H1 (cell line): ENCODE data around the gene TMEM41A. TPM values are rescaled to one million over a fixed set of nuclear protein-coding genes. Genes with fewer than 3 reads are reported as not detected.
A peak's percentile ranks its signal among the peaks of the same experiment; 100 is the strongest.

ENCODE experiments used
- CTCF ChIA-PET: fragments of 300-600 bp; sonication (Branson Sonifier 250); formaldehyde crosslinking; loops from one replicate; lab custom pipeline; 2021; ENCODE audit not compliant: partially characterized antibody; lab: Charles Lee
- POLR2A ChIA-PET: fragments of 300-600 bp; sonication (Branson Sonifier 250); formaldehyde crosslinking; loops from one replicate; lab custom pipeline; 2021; ENCODE audit warnings: inconsistent platforms; ENCODE audit not compliant: partially characterized antibody; lab: Charles Lee
- DNase-seq, 2 experiments: peaks; one replicate each; pipeline versions ENCODE4 v3.0.0 to v3.0.0-alpha.2; 2010 to 2022; ENCODE audit warnings: low spot score in 2 of 2, low read depth in 1 of 2, mixed read lengths in 1 of 2
- FAIRE-seq: peaks from 2 replicates; lab custom pipeline; 2011; peaks lifted over from hg19 to GRCh38; lab: Jason Lieb, UNC
- H2AFZ ChIP-seq: 2 replicates; pipeline ENCODE4 v1.8.1; 2012; ENCODE audit warnings: low read length, inconsistent platforms
- H2AK5ac ChIP-seq: 2 replicates; pipeline ENCODE4 v1.6.1; 2013; ENCODE audit warnings: low read depth, low read length
- H2BK120ac ChIP-seq: replicated peaks from 2 replicates; pipeline ENCODE3; 2013; ENCODE audit warnings: low read depth, low read length, inconsistent platforms
- H2BK12ac ChIP-seq: 2 replicates; pipeline ENCODE4 v1.6.1; 2013; ENCODE audit warnings: low read depth, low read length
- H2BK15ac ChIP-seq: 2 replicates; pipeline ENCODE4 v1.6.1; 2013; ENCODE audit warnings: low read length
- H2BK20ac ChIP-seq: 2 replicates; pipeline ENCODE4 v1.6.1; 2013; ENCODE audit warnings: low read length
- H2BK5ac ChIP-seq: 2 replicates; pipeline ENCODE4 v1.6.1; 2013; ENCODE audit warnings: low read depth, low read length
- H3K14ac ChIP-seq: 2 replicates; pipeline ENCODE4 v1.6.1; 2013; ENCODE audit warnings: inconsistent platforms; ENCODE audit not compliant: insufficient read length
- H3K18ac ChIP-seq: 2 replicates; pipeline ENCODE4 v1.6.1; 2013; ENCODE audit warnings: low read length; ENCODE audit errors: extremely low read depth
- H3K23ac ChIP-seq: 2 replicates; pipeline ENCODE4 v1.6.1; 2013; ENCODE audit warnings: inconsistent platforms; ENCODE audit not compliant: insufficient read length
- H3K23me2 ChIP-seq: 2 replicates; pipeline ENCODE4 v1.6.1; 2013; ENCODE audit warnings: low read depth, low read length
- H3K27ac ChIP-seq: 2 replicates; pipeline ENCODE4 v1.6.1; 2011; ENCODE audit warnings: low read depth, low read length, inconsistent platforms
- H3K27me3 ChIP-seq, 4 experiments: replicated peaks in 1 of 4; 1 replicate in 1 of 4; 2 replicates in 3 of 4; pipeline versions ENCODE4 v1.6.1 to v1.8.1; 2011 to 2013; ENCODE audit warnings: low read length in 3 of 4, mild to moderate bottlenecking in 3 of 4, inconsistent platforms in 2 of 4, mixed read lengths in 2 of 4, moderate library complexity in 1 of 4; ENCODE audit not compliant: control insufficient read depth in 3 of 4, insufficient read depth in 3 of 4; ENCODE audit errors: extremely low read depth in 1 of 4
- H3K36me3 ChIP-seq, 4 experiments: 2 replicates each; pipeline versions ENCODE4 v1.6.1 to v1.8.1; 2011 to 2013; ENCODE audit warnings: mild to moderate bottlenecking in 4 of 4, low read length in 3 of 4, moderate library complexity in 2 of 4, control low read depth in 1 of 4, inconsistent platforms in 1 of 4; ENCODE audit not compliant: insufficient read depth in 4 of 4, control insufficient read depth in 2 of 4
- H3K4ac ChIP-seq: replicated peaks from 2 replicates; pipeline ENCODE3; 2013; ENCODE audit warnings: low read length, low read depth, mixed read lengths, inconsistent platforms; ENCODE audit not compliant: insufficient read length
- H3K4me1 ChIP-seq, 4 experiments: replicated peaks in 1 of 4; 1 replicate in 1 of 4; 2 replicates in 3 of 4; pipeline versions ENCODE4 v1.6.1 to v1.8.1; 2011 to 2013; ENCODE audit warnings: low read length in 3 of 4, inconsistent platforms in 2 of 4, mixed read lengths in 1 of 4; ENCODE audit not compliant: insufficient read depth in 4 of 4, control insufficient read depth in 3 of 4
- H3K4me2 ChIP-seq, 2 experiments: 2 replicates each; pipeline versions ENCODE4 v1.6.1 to v1.8.1; 2011 to 2013; ENCODE audit warnings: low read depth in 2 of 2, low read length in 2 of 2, control low read depth in 1 of 2, inconsistent platforms in 1 of 2, mild to moderate bottlenecking in 1 of 2; ENCODE audit not compliant: insufficient read depth in 1 of 2
- H3K4me3 ChIP-seq, 4 experiments: fragments of 200-600, 300-600 bp in 1 of 4; sonication (generic), shearing (Covaris generic), sonication (Bioruptor Twin) in 1 of 4; 2 replicates each; pipeline versions ENCODE4 v1.5.1 to v1.8.1; 2011 to 2016; ENCODE audit warnings: low read length in 4 of 4, low read depth in 3 of 4, control low read depth in 2 of 4, inconsistent platforms in 2 of 4, mild to moderate bottlenecking in 2 of 4, mixed read lengths in 1 of 4, moderate library complexity in 1 of 4; ENCODE audit not compliant: insufficient read depth in 2 of 4; ENCODE audit errors: extremely low read depth in 1 of 4
- H3K56ac ChIP-seq: replicated peaks from 2 replicates; pipeline ENCODE3; 2013; ENCODE audit warnings: low read depth, mild to moderate bottlenecking, mixed read lengths, low read length, inconsistent platforms; ENCODE audit not compliant: insufficient read length
- H3K79me1 ChIP-seq: 2 replicates; pipeline ENCODE4 v1.6.1; 2013; ENCODE audit warnings: low read depth, low read length, control low read depth
- H3K79me2 ChIP-seq, 2 experiments: 2 replicates each; pipeline versions ENCODE4 v1.6.1 to v1.8.1; 2012 to 2013; ENCODE audit warnings: low read length in 2 of 2, mild to moderate bottlenecking in 2 of 2, inconsistent platforms in 1 of 2; ENCODE audit not compliant: insufficient read depth in 2 of 2, control insufficient read depth in 1 of 2
- H3K9ac ChIP-seq, 4 experiments: replicated peaks in 1 of 4; 1 replicate in 1 of 4; 2 replicates in 3 of 4; pipeline versions ENCODE4 v1.6.1 to v1.8.1; 2011 to 2013; ENCODE audit warnings: low read depth in 3 of 4, low read length in 3 of 4, control low read depth in 2 of 4, mild to moderate bottlenecking in 2 of 4, moderate library complexity in 2 of 4, inconsistent platforms in 1 of 4; ENCODE audit errors: extremely low read depth in 1 of 4
- H3K9me3 ChIP-seq, 2 experiments: 2 replicates each; pipeline versions ENCODE4 v1.6.1 to v1.8.1; 2012 to 2013; ENCODE audit warnings: mild to moderate bottlenecking in 2 of 2, moderate library complexity in 2 of 2, control low read depth in 1 of 2, inconsistent platforms in 1 of 2, low read depth in 1 of 2, low read length in 1 of 2, mixed read lengths in 1 of 2; ENCODE audit not compliant: insufficient read depth in 2 of 2
- H4K20me1 ChIP-seq, 2 experiments: replicated peaks in 1 of 2; 2 replicates each; pipeline versions ENCODE3 to v1.8.1; 2011 to 2013; ENCODE audit warnings: inconsistent platforms in 2 of 2, low read length in 2 of 2, mild to moderate bottlenecking in 1 of 2; ENCODE audit not compliant: insufficient read depth in 2 of 2, control insufficient read depth in 1 of 2
- H4K5ac ChIP-seq: 2 replicates; pipeline ENCODE4 v1.6.1; 2013; ENCODE audit warnings: low read length, low read depth, mixed read lengths, inconsistent platforms; ENCODE audit not compliant: insufficient read length
- H4K8ac ChIP-seq: 2 replicates; pipeline ENCODE4 v1.8.0; 2013; ENCODE audit warnings: mild to moderate bottlenecking, moderate library complexity, low read length, inconsistent platforms; ENCODE audit not compliant: insufficient read depth; ENCODE audit errors: extremely low read depth
- H4K91ac ChIP-seq: replicated peaks from 2 replicates; pipeline ENCODE3; 2013; ENCODE audit warnings: low read length, mixed read lengths, inconsistent platforms; ENCODE audit not compliant: insufficient read length
- BACH1 ChIP-seq: IDR thresholded peaks from 2 replicates; pipeline ENCODE4 v1.6.1; 2012; ENCODE audit warnings: low read length, improper control_type of control experiment
- CTCF ChIP-seq, 3 experiments: IDR thresholded peaks; 1 replicate in 2 of 3; 2 replicates in 1 of 3; pipeline versions ENCODE4 v1.5.1 to v1.6.1; 2011; ENCODE audit warnings: low read length in 3 of 3, mild to moderate bottlenecking in 3 of 3, inconsistent platforms in 2 of 3, low read depth in 1 of 3, moderate library complexity in 1 of 3; ENCODE audit not compliant: insufficient read depth in 1 of 3; ENCODE audit errors: control extremely low read depth in 1 of 3
- E2F6 ChIP-seq: IDR thresholded peaks from 2 replicates; pipeline ENCODE4 v1.6.1; 2012; ENCODE audit warnings: inconsistent platforms
- EZH2 ChIP-seq: fragments of 200-600 bp; sonication (generic); IDR thresholded peaks from 2 replicates; pipeline ENCODE4 v1.7.1; 2012; ENCODE audit warnings: low read depth, mild to moderate bottlenecking, moderate library complexity, low read length, inconsistent platforms; ENCODE audit not compliant: severe bottlenecking
- GTF2F1 ChIP-seq: IDR thresholded peaks from 2 replicates; pipeline ENCODE4 v1.6.1; 2012; ENCODE audit warnings: low read depth, low read length, improper control_type of control experiment, borderline replicate concordance
- JUN ChIP-seq: IDR thresholded peaks from 2 replicates; pipeline ENCODE4 v1.6.1; 2011; ENCODE audit warnings: low read depth, mild to moderate bottlenecking, improper control_type of control experiment, low read length
- POLR2AphosphoS5 ChIP-seq: IDR thresholded peaks from 2 replicates; pipeline ENCODE4 v1.6.1; 2011; ENCODE audit warnings: low read depth, low read length
- RFX5 ChIP-seq: IDR thresholded peaks from 2 replicates; pipeline ENCODE4 v1.6.1; 2011; ENCODE audit warnings: low read depth, low read length, improper control_type of control experiment, borderline replicate concordance
- ZNF274 ChIP-seq: IDR thresholded peaks from 2 replicates; pipeline ENCODE4 v1.7.0; 2012; ENCODE audit warnings: low read length, borderline replicate concordance; ENCODE audit errors: extremely low read depth
- WGBS, 2 experiments: shearing (Covaris generic) in 1 of 2; methylation state at CpG; one replicate each; pipeline versions ENCODE4 v1.1.6 to v1.1.7; 2013 to 2015; ENCODE audit warnings: low lambda C conversion rate in 2 of 2, mixed read lengths in 2 of 2, inconsistent platforms in 1 of 2, low coverage in 1 of 2, missing lambda C conversion rate in 1 of 2; ENCODE audit not compliant: insufficient replicate concordance in 2 of 2, insufficient coverage in 1 of 2, insufficient read length in 1 of 2; ENCODE audit errors: extremely low coverage in 1 of 2, missing lambda C conversion rate in 1 of 2; 5-methylcytosine and 5-hydroxymethylcytosine counted together
- polyA plus RNA-seq, 7 experiments: library from polyadenylated mRNA; depleted of rRNA in 3 of 7; stranded (reverse) in 5 of 7; unstranded in 2 of 7; fragments of >200 nt in 5 of 7; fragments of 200-250 nt in 2 of 7; gene quantifications; 1 replicate in 5 of 7; 2 replicates in 1 of 7; 4 replicates in 1 of 7; pipeline versions ENCODE4 v1.2.1 to v1.2.3, GENCODE V29; 2011 to 2013; ENCODE audit warnings: missing spikeins in 2 of 7, mixed read lengths in 2 of 7
- total RNA-seq: library from RNA; stranded (reverse); fragmentation: NEBNext Ultra II Directional; extraction: Animal tissue kit (Norgen Biotek cat#: 25700); gene quantifications from 2 replicates; pipeline ENCODE4 v1.2.1, GENCODE V29; 2021

Gene TMEM41A
- total and polyA plus RNA-seq, 2 of the 8 experiments (the other 6 are each of a cell fraction or from before 2014, with no cell fraction given) = 14.1 to 17.5 TPM

GRCh38 chr3:185528532-185528931 is 29.7 kb upstream of the TMEM41A start:
- Histone ChIP-seq H3K9me3 (no peaks in the 10 kb centered on the region), H2BK5ac (no peak overlapping the region), H2AK5ac (no peak overlapping the region), H3K79me2 (no peaks in the 10 kb centered on the region), H2BK12ac (no peak overlapping the region), H3K14ac (no peak overlapping the region), H3K79me1 (no peaks in the 10 kb centered on the region), H2BK15ac (no peak overlapping the region), H3K27ac (no peak overlapping the region), H4K20me1 (no peaks in the 10 kb centered on the region), H3K4me2 (no peak overlapping the region), H4K91ac (no peak overlapping the region), H2AFZ (0 out of 2 replicates have a peak overlapping the region, but pooled peaks have one; percentile 14), H2BK20ac (no peak overlapping the region), H3K9ac (no peak overlapping the region), H3K23ac (no peak overlapping the region), H3K4me3 (no peak overlapping the region), H3K56ac (no peak overlapping the region), H3K18ac (no peak overlapping the region), H2BK120ac (no peak overlapping the region), H3K23me2 (no peaks in the 10 kb centered on the region), H4K8ac (no peak overlapping the region), H3K36me3 (no peaks in the 10 kb centered on the region), H3K4ac (no peak overlapping the region), H4K5ac (no peak overlapping the region), H3K27me3 (no peaks in the 10 kb centered on the region), H3K4me1 (no peaks in the 10 kb centered on the region)
- WGBS, 2 experiments = 90% methylated on average over 6 of the region's 6 CpGs; no CpG with 5 or more reads in 1 of the 2 experiments
- ChIA-PET POLR2A (interaction anchor here (0.8 to 1.5 kb wide), 3 partner anchors 13 to 30 kb away, joined by 3 to 6 read pairs (median 3); partner anchors contain the start of gene TMEM41A), CTCF (interaction anchor here (0.8 to 1.8 kb wide), 4 partner anchors 15 to 53 kb away, joined by 3 to 8 read pairs (median 4); no protein-coding TSS in a partner anchor)
- DNase-seq (no peak), FAIRE-seq (no peak)
- TF ChIP-seq JUN (no peak), ZNF274 (no peak), CTCF (IDR thresholded peaks at IDR 0.05; ENCODE audit: control extremely low read depth in 1 of 3, insufficient read depth in 1 of 3, low read depth in 1 of 3, low read length in 3 of 3) (no peak), POLR2AphosphoS5 (no peak), E2F6 (no peak), RFX5 (no peak), EZH2 (no peak), BACH1 (no peak), GTF2F1 (no peak)
